Measurements from ENCODE around the gene FBXO39. TPM values are rescaled to one million over a fixed set of nuclear protein-coding genes. Genes with fewer than 3 reads are reported as not detected.

Gene FBXO39
- total and polyA plus RNA-seq, 12 donors: 0.14 to 0.48 (median 0.27) TPM; not detected in 8

GRCh38 chr17:6752068-6752909, 23.7 kb upstream of the FBXO39 start:
- TF ChIP-seq, protein P1, sequence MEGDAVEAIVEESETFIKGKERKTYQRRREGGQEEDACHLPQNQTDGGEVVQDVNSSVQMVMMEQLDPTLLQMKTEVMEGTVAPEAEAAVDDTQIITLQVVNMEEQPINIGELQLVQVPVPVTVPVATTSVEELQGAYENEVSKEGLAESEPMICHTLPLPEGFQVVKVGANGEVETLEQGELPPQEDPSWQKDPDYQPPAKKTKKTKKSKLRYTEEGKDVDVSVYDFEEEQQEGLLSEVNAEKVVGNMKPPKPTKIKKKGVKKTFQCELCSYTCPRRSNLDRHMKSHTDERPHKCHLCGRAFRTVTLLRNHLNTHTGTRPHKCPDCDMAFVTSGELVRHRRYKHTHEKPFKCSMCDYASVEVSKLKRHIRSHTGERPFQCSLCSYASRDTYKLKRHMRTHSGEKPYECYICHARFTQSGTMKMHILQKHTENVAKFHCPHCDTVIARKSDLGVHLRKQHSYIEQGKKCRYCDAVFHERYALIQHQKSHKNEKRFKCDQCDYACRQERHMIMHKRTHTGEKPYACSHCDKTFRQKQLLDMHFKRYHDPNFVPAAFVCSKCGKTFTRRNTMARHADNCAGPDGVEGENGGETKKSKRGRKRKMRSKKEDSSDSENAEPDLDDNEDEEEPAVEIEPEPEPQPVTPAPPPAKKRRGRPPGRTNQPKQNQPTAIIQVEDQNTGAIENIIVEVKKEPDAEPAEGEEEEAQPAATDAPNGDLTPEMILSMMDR (IDR thresholded peaks at IDR 0.05): peak in 1 of 6 experiments; percentile 11
- TF ChIP-seq POLR2A (IDR thresholded peaks at IDR 0.05): no peak
- Histone ChIP-seq H3K27ac (peak overlapping the region; percentile 33 to 94 (median 68)), H3K4me3 (no peak overlapping the region), H3K36me3 (replicated peaks in 1 of 2) (no peaks in the 10 kb centered on the region), H3K27me3 (no peaks in the 10 kb centered on the region), H3K4me1 (replicated peaks in 1 of 2) (peaks cover 25 to 46% of the 10 kb centered on the region in 2 donors), H3K9me3 (replicated peaks in 1 of 3) (no peaks in the 10 kb centered on the region)
- 24 to 30% (median 26%) methylated on average over 7 of the region's 7 CpGs for WGBS, 4 donors
- peak; percentile 34 to 74 (median 67) for DNase-seq
- intact Hi-C loops (cut with DNase I): no loop called here

DNA sequence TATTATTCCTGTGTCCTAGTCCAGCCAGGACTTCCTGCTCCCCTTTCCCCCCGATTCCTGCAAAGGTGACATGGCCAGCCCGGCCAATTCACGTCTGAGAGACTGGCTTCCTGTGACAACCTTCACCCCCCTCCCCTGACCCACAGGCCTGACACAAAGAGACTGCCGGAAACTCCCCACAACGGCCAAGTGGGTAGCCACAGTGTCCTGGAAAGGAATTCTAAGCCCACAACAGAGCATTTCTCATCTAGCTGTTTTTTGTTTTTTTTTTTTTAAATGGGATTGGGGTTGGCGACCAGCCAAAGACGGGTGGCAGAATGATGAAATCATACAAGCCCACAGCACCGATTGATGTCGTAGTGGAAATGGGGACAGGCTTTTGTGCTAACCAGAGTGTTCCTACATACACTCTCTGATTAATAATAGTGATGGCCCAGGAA, 23.0 kb upstream of the FBXO39 start:
- no peaks in the 10 kb centered on the region for H3K27me3 ChIP-seq
- H3K4me3 ChIP-seq: no peak overlapping the region
- WGBS, 4 donors: 11 to 19% (median 15%) methylated on average over 9 of the region's 9 CpGs
- H3K9me3 ChIP-seq (replicated peaks in 1 of 3): no peaks in the 10 kb centered on the region
- peak overlapping the region; percentile 33 to 94 (median 68) for H3K27ac ChIP-seq
- TF ChIP-seq POLR2A (IDR thresholded peaks at IDR 0.05): no peak
- TF ChIP-seq, protein P1 (IDR thresholded peaks at IDR 0.05): no peak
- intact Hi-C loops (cut with DNase I): no loop called here
- H3K36me3 ChIP-seq (replicated peaks in 1 of 2): no peaks in the 10 kb centered on the region
- peak; percentile 48 to 86 (median 70) for DNase-seq
- H3K4me1 ChIP-seq (replicated peaks in 1 of 2): peaks cover 25 to 48% of the 10 kb centered on the region in 2 donors

DNA sequence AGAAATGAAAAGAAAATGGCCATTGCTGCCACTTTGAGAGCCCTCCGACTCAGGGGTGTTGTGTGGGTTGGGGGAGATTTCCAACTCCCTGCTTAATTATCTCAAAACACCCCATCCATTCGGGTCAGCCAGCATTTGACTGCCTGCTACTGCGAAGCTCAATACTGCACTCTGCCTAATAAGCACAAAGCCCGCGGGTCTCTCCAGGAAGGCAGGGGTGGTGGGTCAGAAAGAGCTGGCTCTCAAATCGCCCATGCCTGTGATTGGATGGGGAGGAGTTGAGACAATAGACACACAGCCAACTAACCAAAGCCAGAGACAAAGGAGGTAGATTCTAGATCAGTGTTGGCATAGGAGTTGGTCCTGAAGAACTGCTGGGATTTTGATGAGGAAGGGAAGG, 22.5 kb upstream of the FBXO39 start:
- H3K4me3 ChIP-seq: no peak overlapping the region
- H3K9me3 ChIP-seq (replicated peaks in 1 of 3): no peaks in the 10 kb centered on the region
- H3K27ac ChIP-seq: peak overlapping the region; percentile 33 to 94 (median 68)
- DNase-seq: no peak
- H3K4me1 ChIP-seq (replicated peaks in 1 of 2): peaks cover 25 to 48% of the 10 kb centered on the region in 2 donors
- no peak for TF ChIP-seq POLR2A (IDR thresholded peaks at IDR 0.05)
- TF ChIP-seq, protein P1 (IDR thresholded peaks at IDR 0.05): no peak
- no peaks in the 10 kb centered on the region for H3K36me3 ChIP-seq (replicated peaks in 1 of 2)
- 67 to 79% (median 76%) methylated on average over 6 of the region's 6 CpGs for WGBS, 4 donors
- intact Hi-C loops (cut with DNase I): no loop called here
- H3K27me3 ChIP-seq: no peaks in the 10 kb centered on the region

DNA sequence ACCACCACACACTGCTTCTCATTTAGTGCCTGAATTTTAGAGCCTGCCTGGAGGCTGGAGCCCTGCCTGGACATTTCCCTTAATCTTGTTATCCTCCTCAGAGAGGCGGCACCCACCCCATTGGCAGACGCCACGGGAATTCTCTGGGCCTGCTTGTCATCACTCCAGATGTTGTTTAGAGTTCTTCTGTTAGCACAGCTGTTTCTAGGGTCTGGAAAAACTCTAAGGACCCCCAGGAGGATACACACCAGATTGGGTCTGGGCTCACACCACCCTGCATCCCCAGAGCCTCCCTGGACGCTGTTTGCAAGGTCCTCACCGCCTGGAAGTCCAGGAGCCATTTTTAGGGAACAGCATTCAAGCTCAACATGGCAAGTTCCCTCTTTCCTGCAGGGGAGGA, 20.7 kb upstream of the FBXO39 start:
- DNase-seq: no peak
- 60 to 70% (median 65%) methylated on average over 5 of the region's 5 CpGs for WGBS, 4 donors
- Histone ChIP-seq H3K27me3 (no peaks in the 10 kb centered on the region), H3K4me1 (replicated peaks in 1 of 2) (peaks cover 25 to 48% of the 10 kb centered on the region in 2 donors), H3K36me3 (replicated peaks in 1 of 2) (peaks cover 0 to 14% of the 10 kb centered on the region in 2 donors), H3K4me3 (peak overlapping the region in 3 of 4 donors; percentile 1 to 55 (median 32)), H3K27ac (peak overlapping the region; percentile 38 to 88 (median 73)), H3K9me3 (replicated peaks in 1 of 3) (no peaks in the 10 kb centered on the region)
- TF ChIP-seq, protein P1 (IDR thresholded peaks at IDR 0.05): no peak
- no peak for TF ChIP-seq POLR2A (IDR thresholded peaks at IDR 0.05)
- intact Hi-C loops (cut with DNase I): no loop called here

All from adrenal gland (tissue), 12 donors.